GM12874 (cell line): Measurements from ENCODE around the gene IFNG.

Source experiments
- CTCF ChIP-seq: IDR thresholded peaks from 2 replicates; pipeline ENCODE4 v1.5.1; 2011; ENCODE audit warnings: low read depth, mild to moderate bottlenecking, control low read depth, low read length, moderate library complexity; ENCODE audit not compliant: insufficient read depth

IFNG gene

GRCh38 chr12:68176257-68176656, 16.7 kb upstream of the IFNG start:
- no peak for TF ChIP-seq CTCF

GRCh38 chr12:68175557-68176061, 16.1 kb upstream of the IFNG start:
- no peak for TF ChIP-seq CTCF

DNA sequence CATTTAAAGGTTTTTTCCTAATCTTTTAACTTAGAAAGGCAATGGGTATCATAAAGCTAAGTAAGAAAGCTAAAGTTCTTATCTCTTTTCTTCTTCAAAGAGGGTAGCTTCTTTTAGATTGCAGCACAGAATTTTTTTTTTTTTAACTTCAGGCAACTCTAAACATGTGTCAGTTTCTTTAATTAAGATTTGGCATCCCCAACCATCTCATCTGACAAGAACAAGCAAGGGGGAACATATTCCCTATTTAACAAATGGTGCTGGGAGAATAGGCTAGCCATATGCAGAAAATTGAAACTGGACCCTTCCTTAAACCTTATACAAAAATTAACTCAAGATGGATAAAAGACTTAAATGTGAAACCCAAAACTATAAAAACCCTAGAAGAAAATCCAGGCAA, 14.3 kb upstream of the IFNG start:
- no peak for TF ChIP-seq CTCF

GRCh38 chr12:68170726-68171125, 11.2 kb upstream of the IFNG start:
- no peak for TF ChIP-seq CTCF

DNA sequence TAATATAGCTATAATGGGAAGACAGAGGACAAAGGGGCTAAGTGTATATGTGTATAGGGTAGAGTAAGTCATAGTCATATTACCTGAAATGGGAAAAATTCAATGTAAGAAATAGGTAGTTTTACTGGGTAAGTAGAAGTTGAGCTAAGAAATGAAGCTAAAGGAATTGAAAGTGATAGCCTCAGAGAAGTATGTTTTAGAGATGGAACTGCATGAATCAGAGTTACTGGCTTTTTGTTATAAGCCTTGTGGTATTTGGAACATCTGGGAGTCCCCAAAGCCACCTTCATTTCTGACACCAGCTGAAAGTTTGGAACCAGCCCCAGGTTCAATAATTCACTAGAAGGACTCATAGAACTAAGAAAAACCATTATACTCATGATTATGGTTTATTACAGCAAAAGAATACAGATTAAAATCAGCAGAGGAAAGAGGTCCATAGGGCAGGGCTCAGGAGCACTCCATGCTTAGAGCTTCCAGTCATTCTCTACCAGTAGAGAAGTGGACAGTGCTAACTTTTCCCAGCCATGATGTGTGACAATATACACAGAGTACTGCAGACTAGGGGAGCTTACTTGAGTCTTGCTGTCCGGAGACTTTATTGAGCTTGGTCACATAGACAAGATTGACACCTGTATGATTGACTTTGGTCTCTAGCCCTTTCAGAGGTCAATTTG, 9.8 kb upstream of the IFNG start:
- no peak for TF ChIP-seq CTCF

GRCh38 chr12:68166317-68166831, 6.8 kb upstream of the IFNG start:
- TF ChIP-seq CTCF, result no peak

GRCh38 chr12:68163560-68164081, 4.1 kb upstream of the IFNG start:
- TF ChIP-seq CTCF, result no peak
